A549 treated with ZK216348 at 1 μM for 4 hours (cell line): ENCODE measurements around the gene CCDC85C. TPM values are rescaled to one million over a fixed set of nuclear protein-coding genes. Genes with fewer than 3 reads are reported as not detected.

Experiments
- total RNA-seq: library from RNA; stranded (reverse); fragments of 200-300 nt; extraction: Qiagen RNA extraction; gene quantifications from 5 replicates; pipeline ENCODE4 v1.2.3, GENCODE V29; 2022; ENCODE audit warnings: low read depth

The CCDC85C gene
- 22.6 to 38.6 TPM (median 37.1 TPM) in 5 replicates for total RNA-seq

GRCh38 chr14:99603471-99604277 is at the start of gene CCDC85C:
CCDC85C (minus strand) TSS chr14:99604207; CDS start chr14:99603959, 248 bp downstream.

GRCh38 chr14:99644723-99645544 is 40.9 kb upstream of the CCDC85C start, which contains the start of gene HHIPL1:
HHIPL1 (plus strand) TSS chr14:99645129; CDS start chr14:99645208, 79 bp downstream.

GRCh38 chr14:99480917-99481744 is 122.9 kb downstream of the CCDC85C start, which contains the start of gene CCNK:
CCNK (plus strand) TSS chr14:99481409; CDS start chr14:99492678, 11,269 bp downstream.

GRCh38 chr14:99479906-99480869 is 123.8 kb downstream of the CCDC85C start, which contains the start of gene SETD3:
SETD3 (minus strand) TSS chr14:99480859; CDS start chr14:99465805, 15,054 bp downstream.

Other genes with a start within 250 kb of the CCDC85C start
- 44.7 to 58.2 TPM (median 46.3 TPM) in 5 replicates for gene SETD3, start 123.3 kb downstream of the CCDC85C start, total RNA-seq
- gene CCNK, start 122.8 kb downstream of the CCDC85C start, total RNA-seq: 44.0 to 64.5 TPM (median 49.3 TPM) in 5 replicates
- gene HHIPL1, start 40.9 kb upstream of the CCDC85C start, total RNA-seq: 0.08 to 0.24 TPM (median 0.18 TPM) in 5 replicates
- gene CYP46A1, start 80.1 kb upstream of the CCDC85C start, total RNA-seq: 0.05 to 0.29 TPM (median 0.13 TPM) in 4 of 5 replicates, not detected in the other
- gene EML1, start 189.2 kb upstream of the CCDC85C start, total RNA-seq: 33.3 to 45.4 TPM (median 38.2 TPM) in 5 replicates